DMS 273 (cell line): ENCODE results near the gene COMMD4.
"Not testable (repeated sequence)": the region's sequence is repeated elsewhere in the genome, so short reads cannot be mapped to it uniquely, and the experiment has no call there.

ENCODE experiments used
- DNase-seq: peaks from one replicate; lab custom pipeline; 2025; ENCODE audit not compliant: unreplicated experiment; lab: John Stamatoyannopoulos, UW

The COMMD4 gene

GRCh38 chr15:75371901-75372688 is 36.2 kb downstream of the COMMD4 start:
- DNase-seq, result no peak

GRCh38 chr15:75380773-75381172 is 44.9 kb downstream of the COMMD4 start:
- DNase-seq, result no peak

DNA sequence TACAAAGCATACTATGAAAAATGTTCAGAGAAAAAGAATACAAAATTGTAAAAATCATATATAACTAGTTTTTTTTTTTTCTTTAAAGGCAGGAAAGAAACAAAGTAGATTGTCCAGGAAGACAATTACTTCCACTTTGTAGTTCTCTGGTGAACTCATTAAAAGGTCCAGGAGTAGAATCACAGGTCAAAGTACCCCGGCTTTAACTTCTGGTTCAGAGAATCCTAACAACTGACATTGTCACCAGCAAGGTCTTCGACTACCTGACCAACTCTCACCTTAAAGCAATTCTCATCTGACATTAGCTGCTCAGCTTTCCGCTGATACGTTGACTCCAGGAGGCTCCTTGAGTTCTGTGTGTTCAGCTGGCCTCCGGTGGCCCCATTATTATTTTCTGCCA is 48.1 kb downstream of the COMMD4 start:
- not testable (repeated sequence) for DNase-seq
